HG02840 (cell line): ENCODE measurements around the gene ITCH.

ENCODE experiments used
- ATAC-seq: cut with Tn5 transposase; IDR thresholded peaks from one replicate; pipeline ENCODE4 v1.9.1; 2021; ENCODE audit warnings: mild to moderate bottlenecking, moderate library complexity, moderate number of reproducible peaks; ENCODE audit not compliant: unreplicated experiment, low FRiP score

ITCH gene

GRCh38 chr20:34543463-34544056, 180.5 kb downstream of the ITCH start:
- ATAC-seq: no peak

- no peak for ATAC-seq
Measured at GRCh38 chr20:34544109-34544796, 181.2 kb downstream of the ITCH start.

DNA sequence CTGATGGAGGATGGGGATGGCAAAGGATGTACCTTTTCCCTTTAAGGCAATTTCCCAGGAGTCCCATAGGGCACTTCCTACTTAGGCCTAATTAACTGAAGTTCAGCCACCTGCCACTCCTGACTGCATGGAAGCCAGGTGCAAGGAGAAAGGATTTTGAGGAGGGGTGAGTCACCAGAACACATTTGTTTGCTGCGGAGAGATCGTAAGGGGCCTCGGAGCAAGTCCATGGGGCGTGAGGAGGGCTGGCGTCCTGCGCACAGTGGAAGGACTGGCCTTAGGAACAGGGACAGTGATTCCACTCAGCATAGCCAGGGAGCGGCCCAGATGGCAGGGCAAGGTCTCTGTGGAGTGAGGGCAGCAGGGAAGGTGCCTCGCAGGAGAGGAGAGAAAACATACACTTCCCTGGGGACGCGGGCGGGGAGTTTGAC, 183.7 kb downstream of the ITCH start:
- ATAC-seq: no peak

GRCh38 chr20:34547844-34548613, 185.0 kb downstream of the ITCH start:
- no peak for ATAC-seq

GRCh38 chr20:34549291-34549928, 186.3 kb downstream of the ITCH start:
- no peak for ATAC-seq

- no peak for ATAC-seq
Measured at GRCh38 chr20:34549929-34550305, 186.8 kb downstream of the ITCH start.

- ATAC-seq: no peak
Measured at GRCh38 chr20:34552569-34552968, 189.5 kb downstream of the ITCH start.

DNA sequence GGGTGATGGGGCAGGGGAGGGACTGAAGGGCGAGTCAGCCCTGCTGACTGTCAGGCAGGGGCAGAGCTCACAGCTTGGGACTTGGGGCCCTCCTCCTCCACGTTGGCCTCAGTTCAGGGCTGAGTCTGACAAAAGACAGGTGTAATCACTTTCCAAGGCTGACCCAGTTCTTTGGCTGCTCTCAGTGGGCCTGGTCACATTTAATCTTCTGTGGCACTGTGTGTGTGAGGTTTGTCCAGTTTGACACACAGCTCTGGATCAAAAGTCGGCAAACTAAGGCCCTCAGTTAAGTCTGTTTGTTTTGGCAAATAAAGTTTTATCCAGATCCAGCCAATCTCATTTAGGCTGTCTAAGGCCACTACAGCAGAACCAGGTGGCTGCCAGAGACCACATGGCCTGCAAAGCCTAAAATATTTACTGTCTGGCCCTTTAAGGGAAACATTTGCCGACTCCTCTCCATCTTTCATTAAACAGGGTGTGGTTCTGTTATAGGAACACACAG, 190.3 kb downstream of the ITCH start:
- no peak for ATAC-seq

- no peak for ATAC-seq
Measured at GRCh38 chr20:34557936-34558319, 194.9 kb downstream of the ITCH start.

GRCh38 chr20:34558320-34559218, 195.5 kb downstream of the ITCH start, which contains the start of gene MAP1LC3A:
TSS of gene MAP1LC3A (plus strand) at chr20:34558718. CDS start at chr20:34558869, 151 bp downstream.
- ATAC-seq: no peak

DNA sequence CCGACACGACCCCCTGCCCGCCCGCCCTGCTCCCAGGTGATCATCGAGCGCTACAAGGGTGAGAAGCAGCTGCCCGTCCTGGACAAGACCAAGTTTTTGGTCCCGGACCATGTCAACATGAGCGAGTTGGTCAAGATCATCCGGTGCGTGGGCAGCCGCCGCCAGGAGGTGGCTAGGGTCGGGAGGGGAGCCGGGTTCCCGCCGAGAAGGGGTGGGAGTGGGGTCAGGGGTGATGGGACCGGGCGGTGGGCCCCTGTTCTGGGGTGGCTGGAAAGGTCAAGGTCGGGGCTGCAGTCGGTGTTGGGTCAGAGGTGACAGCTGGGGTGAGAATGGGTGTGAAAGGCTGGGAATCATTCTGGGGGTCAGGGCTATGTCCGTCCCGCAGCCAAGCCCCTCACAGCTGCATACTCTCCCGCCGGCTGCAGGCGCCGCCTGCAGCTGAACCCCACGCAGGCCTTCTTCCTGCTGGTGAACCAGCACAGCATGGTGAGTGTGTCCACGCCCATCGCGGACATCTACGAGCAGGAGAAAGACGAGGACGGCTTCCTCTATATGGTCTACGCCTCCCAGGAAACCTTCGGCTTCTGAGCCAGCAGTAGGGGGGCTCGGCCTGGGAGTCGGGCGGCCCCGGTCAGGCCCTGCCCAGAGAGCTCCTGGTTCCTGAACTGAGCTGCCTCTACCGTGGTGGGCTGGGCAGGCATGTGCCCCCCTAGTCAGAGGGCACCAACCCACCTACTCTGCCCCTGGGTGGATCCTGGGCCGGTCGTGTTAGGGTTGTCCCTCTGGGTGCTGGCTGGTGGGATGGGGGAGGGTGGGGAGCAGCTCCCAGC, 196.5 kb downstream of the ITCH start:
- no peak for ATAC-seq

GRCh38 chr20:34560141-34560523, 197.1 kb downstream of the ITCH start:
- no peak for ATAC-seq

GRCh38 chr20:34560614-34561013, 197.5 kb downstream of the ITCH start:
- ATAC-seq: no peak
